HCT116 (cell line): ENCODE data around the gene MYH11. TPM values are rescaled to one million over a fixed set of nuclear protein-coding genes. Genes with fewer than 3 reads are reported as not detected.
"Not testable (repeated sequence)": the region's sequence is repeated elsewhere in the genome, so short reads cannot be mapped to it uniquely, and the experiment has no call there.

Experiments
- ATAC-seq: fragments of 200-7000 bp; cut with Tn5 transposase; 2 replicates; pipeline ENCODE4 v1.9.1; 2020; ENCODE audit warnings: mild to moderate bottlenecking, moderate library complexity
- BruUV-seq: library from RNA; stranded (reverse); fragments of 400-500 nt; replicated peaks from 2 replicates; lab custom pipeline; 2021; lab: Mats Ljungman, UMichigan
- CTCF ChIA-PET: fragments of 300-600 bp; sonication (Branson Sonifier 250); formaldehyde crosslinking; loops from one replicate; lab custom pipeline; 2021; ENCODE audit warnings: antibody characterized with exemption; lab: Charles Lee
- POLR2A ChIA-PET: fragments of 300-600, 350-600 bp; sonication (Branson Sonifier 250); formaldehyde crosslinking; loops from one replicate; lab custom pipeline; 2021; ENCODE audit warnings: antibody characterized with exemption; lab: Charles Lee
- RAD21 ChIA-PET, 2 experiments: fragments of 300-600 bp; sonication (Branson Sonifier 250); formaldehyde crosslinking; loops; one replicate each; lab custom pipeline; 2023; ENCODE audit warnings: low total read pairs in 2 of 2; ENCODE audit not compliant: uncharacterized antibody in 2 of 2, unreplicated experiment in 2 of 2, low non-redundant PET in 1 of 2; lab: Charles Lee
- DNase-seq: peaks from one replicate; pipeline ENCODE4 v3.0.0-alpha.2; 2010; ENCODE audit warnings: low read depth, low spot score
- H2AFZ ChIP-seq: fragments of 200-600 bp; shearing (Covaris generic), sonication (generic); 2 replicates; pipeline ENCODE4 v1.6.1; 2017; ENCODE audit warnings: low read depth, mixed run types, mixed read lengths, antibody characterized with exemption, low read length; ENCODE audit not compliant: poor library complexity, severe bottlenecking
- H3K27ac ChIP-seq: 2 replicates; pipeline ENCODE4 v1.5.1; 2012; ENCODE audit warnings: low read depth, low read length
- H3K27me3 ChIP-seq: fragments of 200-600 bp; sonication (generic); 2 replicates; pipeline ENCODE4 v1.6.1; 2016; ENCODE audit warnings: mixed run types, low read length, mixed read lengths; ENCODE audit not compliant: insufficient read depth
- H3K36me3 ChIP-seq, 2 experiments: fragments of 200-500 bp in 1 of 2; fragments of 200-600 bp in 1 of 2; sonication (Bioruptor generic) in 1 of 2; sonication (generic) in 1 of 2; 2 replicates each; pipeline versions ENCODE4 v1.5.1 to v1.6.1; 2014 to 2016; ENCODE audit warnings: low read length in 2 of 2, inconsistent platforms in 1 of 2, mixed read lengths in 1 of 2, mixed run types in 1 of 2; ENCODE audit not compliant: insufficient read depth in 2 of 2, control insufficient read depth in 1 of 2
- H3K4me1 ChIP-seq, 2 experiments: fragments of 200-600 bp in 1 of 2; sonication (generic) in 1 of 2; 2 replicates each; pipeline versions ENCODE4 v1.5.1 to v1.6.1; 2012 to 2017; ENCODE audit warnings: low read length in 2 of 2, inconsistent platforms in 1 of 2, mild to moderate bottlenecking in 1 of 2, mixed read lengths in 1 of 2, mixed run types in 1 of 2, moderate library complexity in 1 of 2; ENCODE audit not compliant: insufficient read depth in 2 of 2, control insufficient read depth in 1 of 2
- H3K4me2 ChIP-seq: fragments of 200-600 bp; sonication (generic); 2 replicates; pipeline ENCODE4 v1.6.1; 2017; ENCODE audit warnings: mixed run types, low read length, mixed read lengths
- H3K4me3 ChIP-seq, 2 experiments: fragments of 200-600 bp in 1 of 2; sonication (generic) in 1 of 2; replicated peaks in 1 of 2; 2 replicates each; pipeline ENCODE4 v1.5.1; 2011 to 2016; ENCODE audit warnings: low read length in 2 of 2, control low read depth in 1 of 2, low read depth in 1 of 2, mild to moderate bottlenecking in 1 of 2, mixed read lengths in 1 of 2, mixed run types in 1 of 2
- H3K79me2 ChIP-seq: fragments of 200-600 bp; sonication (generic); 2 replicates; pipeline ENCODE4 v1.6.1; 2017; ENCODE audit warnings: mild to moderate bottlenecking, mixed run types, low read length, moderate library complexity, mixed read lengths; ENCODE audit not compliant: insufficient read depth
- H3K9ac ChIP-seq: fragments of 200-600 bp; sonication (generic); 2 replicates; pipeline ENCODE4 v1.6.1; 2016; ENCODE audit warnings: low read length, mixed read lengths
- H3K9me2 ChIP-seq: fragments of 200-600 bp; sonication (generic), shearing (Covaris generic); 2 replicates; pipeline ENCODE4 v1.6.1; 2017; ENCODE audit warnings: mixed run types, mild to moderate bottlenecking, moderate library complexity; ENCODE audit not compliant: insufficient read depth
- H3K9me3 ChIP-seq, 2 experiments: fragments of 200-500 bp in 1 of 2; fragments of 200-600 bp in 1 of 2; sonication (Bioruptor generic) in 1 of 2; sonication (generic) in 1 of 2; 2 replicates each; pipeline ENCODE4 v1.6.1; 2014 to 2017; ENCODE audit warnings: low read length in 2 of 2, mixed read lengths in 2 of 2, inconsistent platforms in 1 of 2, low read depth in 1 of 2, mild to moderate bottlenecking in 1 of 2, mixed run types in 1 of 2, moderate library complexity in 1 of 2; ENCODE audit not compliant: control insufficient read depth in 1 of 2, insufficient read depth in 1 of 2
- H4K20me1 ChIP-seq: fragments of 200-600 bp; sonication (generic), shearing (Covaris generic); 2 replicates; pipeline ENCODE4 v1.6.1; 2017; ENCODE audit warnings: mixed run types, mild to moderate bottlenecking, moderate library complexity; ENCODE audit not compliant: insufficient read depth
- ELF1 ChIP-seq: IDR thresholded peaks from 2 replicates; pipeline ENCODE4 v1.6.1; 2012; ENCODE audit warnings: low read depth, borderline replicate concordance
- MAX ChIP-seq: IDR thresholded peaks from 2 replicates; pipeline ENCODE4 v1.6.1; 2012
- POLR2A ChIP-seq: IDR thresholded peaks from 2 replicates; pipeline ENCODE4 v1.7.0; 2011; ENCODE audit warnings: borderline replicate concordance; ENCODE audit not compliant: insufficient read depth, insufficient read length; ENCODE audit errors: extremely low read depth
- SP1 ChIP-seq: IDR thresholded peaks from 2 replicates; pipeline ENCODE4 v1.6.1; 2012; ENCODE audit warnings: low read depth
- TCF7L2 ChIP-seq: IDR thresholded peaks from 2 replicates; pipeline ENCODE4 v1.7.0; 2011; ENCODE audit warnings: borderline replicate concordance, inconsistent platforms; ENCODE audit not compliant: insufficient read depth, insufficient read length; ENCODE audit errors: extremely low read depth
- ZNF274 ChIP-seq: fragments of 200-500 bp; sonication (Bioruptor generic); IDR thresholded peaks from 2 replicates; pipeline ENCODE4 v1.6.1; 2014; ENCODE audit warnings: mild to moderate bottlenecking, low read depth, low read length, inconsistent platforms
- intact Hi-C: fragments of 100-400 bp; cut with micrococcal nuclease; formaldehyde crosslinking; loops from 2 replicates; pipeline ENCODE4 v1.10.0; 2022
- total RNA-seq: library from RNA; stranded (reverse); gene quantifications from one replicate; pipeline ENCODE4 v1.2.1, GENCODE V29; 2021; ENCODE audit not compliant: unreplicated experiment
- TF ChIP-seq, protein P1 (sequence below): IDR thresholded peaks from 2 replicates; pipeline ENCODE4 v1.6.1; 2011; ENCODE audit warnings: mild to moderate bottlenecking, low read length, moderate library complexity; ENCODE audit not compliant: insufficient replicate concordance; ENCODE audit errors: extremely low read depth
- TF ChIP-seq, protein P2 (sequence below): IDR thresholded peaks from 2 replicates; pipeline ENCODE4 v1.6.1; 2012

Gene MYH11
- total RNA-seq, 1 experiment from 2014 or later = 0.61 TPM

GRCh38 chr16:15658149-15658548 lies 198.7 kb downstream of the MYH11 start:
- CTCF ChIA-PET = interaction anchor here (0.7 kb wide), 1 partner anchor 24 kb away, joined by 3 read pairs; no protein-coding TSS in a partner anchor
- TF ChIP-seq, protein P1, sequence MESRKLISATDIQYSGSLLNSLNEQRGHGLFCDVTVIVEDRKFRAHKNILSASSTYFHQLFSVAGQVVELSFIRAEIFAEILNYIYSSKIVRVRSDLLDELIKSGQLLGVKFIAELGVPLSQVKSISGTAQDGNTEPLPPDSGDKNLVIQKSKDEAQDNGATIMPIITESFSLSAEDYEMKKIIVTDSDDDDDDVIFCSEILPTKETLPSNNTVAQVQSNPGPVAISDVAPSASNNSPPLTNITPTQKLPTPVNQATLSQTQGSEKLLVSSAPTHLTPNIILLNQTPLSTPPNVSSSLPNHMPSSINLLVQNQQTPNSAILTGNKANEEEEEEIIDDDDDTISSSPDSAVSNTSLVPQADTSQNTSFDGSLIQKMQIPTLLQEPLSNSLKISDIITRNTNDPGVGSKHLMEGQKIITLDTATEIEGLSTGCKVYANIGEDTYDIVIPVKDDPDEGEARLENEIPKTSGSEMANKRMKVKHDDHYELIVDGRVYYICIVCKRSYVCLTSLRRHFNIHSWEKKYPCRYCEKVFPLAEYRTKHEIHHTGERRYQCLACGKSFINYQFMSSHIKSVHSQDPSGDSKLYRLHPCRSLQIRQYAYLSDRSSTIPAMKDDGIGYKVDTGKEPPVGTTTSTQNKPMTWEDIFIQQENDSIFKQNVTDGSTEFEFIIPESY = no peak
- TF ChIP-seq ZNF274 = no peak
- TF ChIP-seq, protein P2, sequence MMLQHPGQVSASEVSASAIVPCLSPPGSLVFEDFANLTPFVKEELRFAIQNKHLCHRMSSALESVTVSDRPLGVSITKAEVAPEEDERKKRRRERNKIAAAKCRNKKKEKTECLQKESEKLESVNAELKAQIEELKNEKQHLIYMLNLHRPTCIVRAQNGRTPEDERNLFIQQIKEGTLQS = no peak
- TF ChIP-seq TCF7L2 = no peak
- no peak for TF ChIP-seq POLR2A
- no peak for TF ChIP-seq SP1
- no peak for TF ChIP-seq ELF1
- TF ChIP-seq MAX = no peak
- Histone ChIP-seq H3K4me3 (no peak overlapping the region), H3K27me3 (no peaks in the 10 kb centered on the region), H3K4me1 (no peaks in the 10 kb centered on the region; a peak in 1 of 4 replicates), H3K9ac (no peak overlapping the region), H3K27ac (no peak overlapping the region), H2AFZ (no peak overlapping the region), H3K36me3 (peaks cover 2 to 7% of the 10 kb centered on the region in 2 experiments; a peak in 1 of 4 replicates), H3K9me2 (no peaks in the 10 kb centered on the region), H3K79me2 (peaks cover 88% of the 10 kb centered on the region), H3K4me2 (no peak overlapping the region), H4K20me1 (no peaks in the 10 kb centered on the region), H3K9me3 (no peaks in the 10 kb centered on the region)
- ATAC-seq (peak; percentile 47), DNase-seq (no peak)
- POLR2A ChIA-PET = no interaction called here
- intact Hi-C loops = no loop called here
- no TSS peak for BruUV-seq
- RAD21 ChIA-PET = no interaction called here

GRCh38 chr16:15655561-15655960 lies 201.3 kb downstream of the MYH11 start:
- H3K9ac ChIP-seq, RAD21 ChIA-PET, CTCF ChIA-PET, H4K20me1 ChIP-seq, H3K27me3 ChIP-seq, H3K4me3 ChIP-seq, DNase-seq, H3K4me2 ChIP-seq, H3K4me1 ChIP-seq, POLR2A ChIA-PET, ATAC-seq, BruUV-seq, H3K9me2 ChIP-seq, H3K27ac ChIP-seq, H3K9me3 ChIP-seq, intact Hi-C loops, H2AFZ ChIP-seq: not testable (repeated sequence)
- Histone ChIP-seq H3K79me2 (peaks cover 90% of the 10 kb centered on the region), H3K36me3 (peaks cover 10 to 16% of the 10 kb centered on the region in 2 experiments; a peak in 1 of 4 replicates)
